Activated T-cell treated with anti-CD3 and anti-CD28 coated beads, Interleukin-2, amount 50 U/mL, for 1 hour (primary cell): ENCODE measurements around the gene MAP1LC3A.
"Not testable (repeated sequence)": the region's sequence is repeated elsewhere in the genome, so short reads cannot be mapped to it uniquely, and the experiment has no call there.

ENCODE experiments used
- DNase-seq: peaks from one replicate; pipeline ENCODE4 v3.0.0-alpha.2; 2020

MAP1LC3A gene

DNA sequence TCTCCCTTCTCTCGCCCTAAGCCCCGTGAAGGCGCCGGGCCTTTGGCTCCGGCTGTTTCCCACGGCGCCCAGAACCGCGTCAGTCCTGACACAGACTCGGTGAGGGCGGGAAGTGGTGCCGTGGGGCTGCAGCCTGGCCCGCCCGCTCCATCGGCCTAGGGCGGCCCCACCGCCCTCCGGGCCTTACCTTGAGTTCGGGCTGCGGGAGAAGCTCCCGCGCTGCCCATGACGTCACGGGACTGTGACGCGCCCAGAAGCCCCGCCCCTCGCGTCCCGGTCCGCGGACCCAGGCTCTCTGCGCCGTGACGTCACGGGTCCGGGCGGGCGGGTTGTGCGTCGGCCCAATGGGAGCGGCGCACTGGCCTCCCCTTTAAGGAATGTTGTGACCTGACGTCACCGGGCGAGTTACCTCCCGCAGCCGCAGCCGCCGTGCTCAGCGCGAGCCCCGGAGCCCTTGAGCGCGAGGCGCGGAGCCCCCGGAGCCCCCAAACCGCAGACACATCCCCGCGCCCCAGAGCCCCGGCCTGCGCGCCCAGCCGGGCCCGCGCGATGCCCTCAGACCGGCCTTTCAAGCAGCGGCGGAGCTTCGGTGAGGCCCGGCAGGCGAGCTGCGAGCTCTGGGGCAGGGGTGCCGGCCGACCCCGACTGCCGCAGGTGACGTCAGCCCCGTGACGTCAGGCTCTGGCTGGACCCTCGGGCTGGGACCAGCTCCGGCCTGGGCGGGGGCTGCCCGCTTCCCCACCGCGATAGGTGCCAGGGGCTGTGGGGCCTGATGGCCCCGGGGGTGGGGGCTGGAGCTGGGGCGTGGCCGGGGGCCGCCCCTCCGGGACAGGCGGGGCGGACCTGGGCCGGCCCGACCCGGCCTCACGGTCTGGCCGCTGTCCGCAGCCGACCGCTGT is at the start of gene MAP1LC3A:
MAP1LC3A (plus strand) TSS at position 399 of the 899 bp plus-strand sequence; CDS start at position 550, 151 bp downstream.
- peak; percentile 98 for DNase-seq

GRCh38 chr20:34510575-34510974 is 47.9 kb upstream of the MAP1LC3A start:
- no peak for DNase-seq

- DNase-seq = no peak
Observed at GRCh38 chr20:34511891-34512265, 46.6 kb upstream of the MAP1LC3A start.

DNA sequence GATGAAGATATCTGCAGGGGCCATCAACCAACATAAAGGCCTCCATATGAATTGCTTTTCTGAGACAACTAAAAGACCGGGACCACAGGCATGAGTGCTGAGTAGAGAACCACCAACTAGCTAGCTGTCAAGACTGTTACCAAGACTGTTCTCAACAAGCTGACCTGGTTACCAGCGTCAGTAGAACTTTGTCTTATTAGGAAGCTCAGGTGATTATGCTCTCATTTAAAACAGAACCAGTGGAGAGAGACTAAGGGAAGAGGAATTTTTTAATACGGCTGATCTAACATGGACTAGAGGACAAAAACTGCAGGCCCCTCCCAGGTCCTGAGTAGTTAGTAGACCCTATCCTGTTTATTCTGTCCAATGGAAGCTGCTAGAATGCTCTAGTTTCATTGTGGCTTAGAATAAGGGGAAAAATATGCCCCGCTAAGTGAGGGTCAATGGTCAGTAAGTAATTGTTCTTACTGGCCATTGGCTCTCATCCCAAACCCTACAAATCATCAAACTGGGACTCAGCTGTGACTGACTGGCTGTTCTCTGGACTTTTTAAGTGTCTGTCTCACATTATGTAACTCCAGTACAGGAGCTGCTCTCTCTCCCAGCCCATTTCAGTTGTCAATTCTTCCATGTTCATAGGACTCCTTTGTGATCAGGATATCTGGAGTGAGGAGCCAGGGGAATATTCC is 46.1 kb upstream of the MAP1LC3A start:
- DNase-seq = no peak

- no peak for DNase-seq
Observed at GRCh38 chr20:34512955-34513419, 45.5 kb upstream of the MAP1LC3A start.

- not testable (repeated sequence) for DNase-seq
Observed at GRCh38 chr20:34514034-34514433, 44.5 kb upstream of the MAP1LC3A start.

GRCh38 chr20:34514897-34515483 is 43.5 kb upstream of the MAP1LC3A start:
- no peak for DNase-seq

GRCh38 chr20:34515484-34516246 is 42.9 kb upstream of the MAP1LC3A start:
- peak; percentile 74 for DNase-seq

GRCh38 chr20:34516247-34517113 is 42.0 kb upstream of the MAP1LC3A start, which contains the start of gene DYNLRB1:
TSS of gene DYNLRB1 (plus strand) at chr20:34516422. CDS start at chr20:34516459, 37 bp downstream.
- DNase-seq = peak; percentile 92

DNA sequence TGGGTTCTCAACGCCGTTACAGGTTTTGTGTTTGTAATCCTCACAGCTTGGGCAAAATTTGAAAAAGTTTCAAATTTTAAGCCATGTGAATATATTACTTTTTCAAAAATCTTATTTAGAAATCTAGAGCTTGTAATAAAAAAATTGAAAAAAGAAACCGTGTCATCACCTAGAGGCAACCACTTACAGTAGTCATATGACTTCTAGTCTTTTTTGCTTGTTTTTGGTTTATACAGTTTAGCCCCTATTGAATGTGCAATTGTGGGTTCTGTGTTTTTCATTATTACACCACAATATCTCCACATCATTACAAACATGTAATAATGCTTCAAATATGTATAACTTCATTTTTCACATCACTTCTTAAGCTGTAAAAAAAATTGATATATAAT is 41.4 kb upstream of the MAP1LC3A start:
- DNase-seq = no peak

DNA sequence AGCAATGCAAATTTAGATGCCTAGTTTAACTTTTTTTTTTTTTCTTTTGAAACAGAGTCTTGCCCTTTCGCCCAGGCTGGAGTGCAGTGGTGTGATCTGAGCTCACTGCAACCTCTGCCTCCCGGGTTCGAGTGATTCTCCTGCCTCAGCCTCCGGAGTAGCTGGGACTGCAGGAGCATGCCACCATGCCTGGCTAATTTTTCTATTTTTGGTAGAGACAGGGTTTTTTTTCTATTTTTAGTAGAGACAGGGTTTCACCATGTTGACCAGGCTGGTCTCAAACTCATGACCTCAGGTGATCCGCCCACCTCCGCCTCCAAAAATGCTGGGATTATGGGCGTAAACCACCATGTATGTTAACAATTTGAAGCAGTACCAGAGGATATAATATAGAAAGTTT is 39.7 kb upstream of the MAP1LC3A start:
- not testable (repeated sequence) for DNase-seq

DNA sequence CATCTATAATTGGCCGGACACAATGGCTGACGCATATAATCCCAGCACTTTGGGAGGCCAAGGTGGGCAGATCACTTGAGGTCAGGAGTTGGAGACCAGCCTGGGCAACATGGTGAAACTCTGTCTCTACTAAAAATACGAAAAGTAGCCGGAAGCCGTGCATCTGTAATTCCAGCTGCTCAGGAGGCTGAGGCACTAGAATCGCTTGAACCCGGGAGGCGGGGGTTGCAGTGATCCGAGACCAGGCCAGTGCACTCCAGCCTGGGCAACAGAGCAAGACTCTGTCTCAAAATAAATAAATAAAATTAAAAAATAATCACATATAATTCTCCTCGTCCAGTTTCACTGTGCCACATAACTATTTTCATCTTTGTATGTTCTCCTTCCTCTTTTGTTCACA is 38.7 kb upstream of the MAP1LC3A start:
- DNase-seq = not testable (repeated sequence)

GRCh38 chr20:34522969-34523871 is 35.3 kb upstream of the MAP1LC3A start:
- DNase-seq = peak; percentile 63

DNA sequence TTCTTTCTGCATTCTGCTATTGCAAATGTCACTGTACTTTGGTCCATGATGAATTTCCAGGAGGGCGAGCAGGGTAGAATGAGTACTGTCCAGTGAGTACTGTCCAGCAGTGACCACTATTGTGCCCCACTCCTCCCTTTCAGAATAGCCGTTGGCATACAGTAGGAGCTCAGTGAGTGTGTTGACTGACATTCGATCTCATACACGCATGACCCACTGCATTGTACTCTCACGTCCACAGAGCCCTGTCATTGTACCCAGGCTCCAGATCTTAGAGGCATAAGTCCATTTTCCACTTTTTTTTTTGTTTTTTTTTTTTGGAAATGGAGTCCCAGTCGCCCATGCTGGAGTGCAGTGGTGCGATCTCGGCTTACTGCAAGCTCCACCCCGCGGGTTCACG is 34.1 kb upstream of the MAP1LC3A start:
- no peak for DNase-seq

- no peak for DNase-seq
Observed at GRCh38 chr20:34525342-34525708, 33.2 kb upstream of the MAP1LC3A start.

GRCh38 chr20:34525709-34526416 is 32.7 kb upstream of the MAP1LC3A start:
- DNase-seq = no peak

- DNase-seq = no peak
Observed at GRCh38 chr20:34526466-34526865, 32.1 kb upstream of the MAP1LC3A start.

- no peak for DNase-seq
Observed at GRCh38 chr20:34527016-34527415, 31.5 kb upstream of the MAP1LC3A start.

GRCh38 chr20:34528921-34529297 is 29.6 kb upstream of the MAP1LC3A start:
- DNase-seq = no peak

DNA sequence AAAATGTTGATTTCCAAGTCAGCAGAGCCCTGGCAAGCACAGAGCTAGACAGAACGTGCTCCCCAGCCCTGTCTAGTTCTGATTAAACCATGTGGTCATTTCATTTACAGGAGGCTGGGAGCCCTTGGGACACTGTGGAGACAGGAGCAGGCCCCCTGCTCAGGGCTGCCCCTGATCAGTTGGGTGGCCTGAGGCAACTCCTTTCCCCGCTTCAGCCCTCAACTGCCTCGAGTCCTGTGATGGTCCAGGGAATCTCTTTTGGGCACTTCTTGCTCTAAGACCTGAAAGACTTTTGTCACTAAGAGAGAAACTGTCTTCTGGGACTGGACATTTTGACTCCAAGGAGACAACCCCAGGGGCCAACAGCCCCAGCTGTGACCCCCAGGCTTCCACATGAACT is 28.8 kb upstream of the MAP1LC3A start:
- no peak for DNase-seq
